Occipital lobe (tissue), 2 donors: ENCODE measurements around the gene CD300H. TPM values are rescaled to one million over a fixed set of nuclear protein-coding genes. Genes with fewer than 3 reads are reported as not detected.
"Not testable (repeated sequence)": the region's sequence is repeated elsewhere in the genome, so short reads cannot be mapped to it uniquely, and the experiment has no call there.

Experiments used
- DNase-seq: peaks from one replicate; lab custom pipeline; 2025; lab: John Stamatoyannopoulos, UW
- total RNA-seq: library from RNA; depleted of rRNA; stranded (reverse); fragments of >200 nt; gene quantifications from one replicate; pipeline ENCODE4 v1.2.3, GENCODE V29; 2014

Gene CD300H
- total RNA-seq, 1 donor from 2014 or later, result not detected

DNA sequence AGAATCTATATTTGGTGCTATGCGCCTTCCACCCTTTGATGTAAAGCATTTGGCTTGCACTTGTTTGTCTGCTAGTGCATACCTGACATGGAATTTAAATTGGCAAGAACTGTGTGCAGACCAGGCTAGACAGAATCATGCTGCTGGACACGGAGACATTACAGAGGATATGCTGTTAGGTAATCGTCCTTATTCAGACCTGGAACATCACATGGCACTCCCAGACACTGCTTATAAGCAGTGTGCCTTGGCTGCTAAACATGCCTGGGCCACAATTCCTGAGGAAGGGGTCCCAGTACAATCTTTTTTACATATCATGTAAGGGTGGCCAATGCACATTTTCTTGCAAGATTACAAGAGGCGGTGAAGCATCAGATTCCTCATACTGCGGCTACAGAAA lies 18.4 kb upstream of the CD300H start:
- DNase-seq, result no peak

- DNase-seq, result no peak
Observed at GRCh38 chr17:74584292-74585060, 17.2 kb upstream of the CD300H start.

DNA sequence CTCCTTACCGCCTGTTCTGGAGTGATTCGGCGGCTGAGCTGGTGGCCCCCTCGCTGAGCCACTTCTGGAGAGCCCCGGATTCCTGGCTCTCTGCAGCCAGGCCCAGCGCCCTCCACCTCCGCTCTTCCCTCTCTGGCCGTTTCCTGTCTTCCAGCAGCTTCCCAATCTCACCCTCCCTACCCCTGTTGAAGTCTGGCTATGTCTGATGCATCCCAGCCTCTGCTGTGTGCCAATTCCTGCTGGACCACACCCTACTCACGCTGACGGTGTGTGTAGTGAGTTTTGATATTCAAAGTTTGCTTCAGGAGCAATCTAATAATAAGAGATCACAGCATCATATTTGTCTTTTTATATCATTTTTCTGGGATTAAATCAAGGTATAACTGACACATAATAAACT lies 15.3 kb upstream of the CD300H start:
- no peak for DNase-seq

- DNase-seq, result no peak
Observed at GRCh38 chr17:74579900-74580299, 12.6 kb upstream of the CD300H start.

DNA sequence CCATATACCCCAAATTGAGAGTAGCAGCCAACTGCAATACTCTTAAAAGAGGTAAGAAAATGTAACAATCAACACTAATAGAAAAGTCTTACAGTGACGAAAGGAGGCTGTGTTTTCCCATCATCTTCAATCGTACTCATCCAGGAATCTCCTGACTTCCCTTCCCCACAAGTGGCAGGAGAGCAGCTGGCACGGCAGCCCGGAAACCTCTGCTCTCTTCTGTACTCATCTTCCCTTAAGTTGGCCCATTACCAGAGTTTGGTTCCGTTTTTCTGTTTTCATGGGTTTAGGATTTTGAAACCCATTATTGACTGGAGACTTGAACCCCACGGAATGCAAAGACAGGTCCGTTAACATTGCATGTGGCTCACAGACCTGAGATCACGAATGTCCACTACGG lies 11.7 kb upstream of the CD300H start:
- DNase-seq, result no peak

- DNase-seq, result no peak
Observed at GRCh38 chr17:74574489-74575142, 7.3 kb upstream of the CD300H start.

GRCh38 chr17:74573635-74574034 lies 6.3 kb upstream of the CD300H start:
- DNase-seq, result not testable (repeated sequence)

DNA sequence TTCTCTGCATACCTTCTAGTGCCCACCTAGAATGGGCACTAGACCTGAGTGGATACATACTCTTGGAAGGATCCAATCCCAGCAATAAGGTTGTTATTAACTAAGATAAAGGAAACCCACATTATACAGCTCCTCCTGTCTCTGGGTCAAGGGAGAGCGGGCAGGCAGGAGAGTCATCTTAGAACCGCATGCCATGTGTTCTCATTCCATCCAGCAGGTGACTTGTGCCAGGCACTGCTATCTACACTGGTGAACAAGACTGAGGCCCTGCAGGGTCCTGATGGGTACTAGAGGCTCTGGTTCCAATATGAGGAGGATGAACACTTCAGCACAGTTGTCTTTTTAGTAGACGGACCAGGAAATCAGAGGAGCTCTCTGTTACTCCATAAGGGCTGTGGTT lies 5.9 kb upstream of the CD300H start:
- no peak for DNase-seq

DNA sequence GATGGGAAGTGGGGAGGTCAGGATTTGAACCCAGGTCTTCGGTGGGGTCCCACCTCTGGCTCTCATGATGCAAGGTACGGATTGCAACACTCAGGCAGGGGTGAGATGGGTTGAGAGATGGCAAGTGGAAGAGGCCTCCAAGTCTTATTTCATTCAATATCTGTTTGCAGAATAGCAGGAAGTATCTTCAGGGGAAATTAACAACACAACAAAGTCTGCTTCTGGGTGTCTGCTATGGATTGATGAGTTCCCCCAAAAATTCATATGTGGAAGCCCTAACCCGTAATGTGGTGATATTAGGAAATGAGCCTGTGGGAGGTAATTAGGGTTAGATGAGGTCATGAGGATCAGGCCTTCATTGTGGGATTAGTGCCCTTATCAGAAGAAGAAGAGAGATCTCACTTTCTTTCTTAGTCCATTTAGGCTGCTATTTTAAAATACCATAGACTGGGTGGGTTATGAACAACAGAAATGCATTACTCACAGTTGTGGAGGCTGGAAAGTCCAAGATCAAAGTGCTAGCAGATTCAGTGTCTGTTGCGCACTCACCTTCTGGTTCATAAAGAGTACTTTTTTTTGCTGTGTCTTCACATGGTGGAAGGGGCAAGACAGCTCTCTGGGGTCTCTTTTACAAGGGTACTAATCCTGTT lies 4.4 kb upstream of the CD300H start:
- DNase-seq, result no peak

DNA sequence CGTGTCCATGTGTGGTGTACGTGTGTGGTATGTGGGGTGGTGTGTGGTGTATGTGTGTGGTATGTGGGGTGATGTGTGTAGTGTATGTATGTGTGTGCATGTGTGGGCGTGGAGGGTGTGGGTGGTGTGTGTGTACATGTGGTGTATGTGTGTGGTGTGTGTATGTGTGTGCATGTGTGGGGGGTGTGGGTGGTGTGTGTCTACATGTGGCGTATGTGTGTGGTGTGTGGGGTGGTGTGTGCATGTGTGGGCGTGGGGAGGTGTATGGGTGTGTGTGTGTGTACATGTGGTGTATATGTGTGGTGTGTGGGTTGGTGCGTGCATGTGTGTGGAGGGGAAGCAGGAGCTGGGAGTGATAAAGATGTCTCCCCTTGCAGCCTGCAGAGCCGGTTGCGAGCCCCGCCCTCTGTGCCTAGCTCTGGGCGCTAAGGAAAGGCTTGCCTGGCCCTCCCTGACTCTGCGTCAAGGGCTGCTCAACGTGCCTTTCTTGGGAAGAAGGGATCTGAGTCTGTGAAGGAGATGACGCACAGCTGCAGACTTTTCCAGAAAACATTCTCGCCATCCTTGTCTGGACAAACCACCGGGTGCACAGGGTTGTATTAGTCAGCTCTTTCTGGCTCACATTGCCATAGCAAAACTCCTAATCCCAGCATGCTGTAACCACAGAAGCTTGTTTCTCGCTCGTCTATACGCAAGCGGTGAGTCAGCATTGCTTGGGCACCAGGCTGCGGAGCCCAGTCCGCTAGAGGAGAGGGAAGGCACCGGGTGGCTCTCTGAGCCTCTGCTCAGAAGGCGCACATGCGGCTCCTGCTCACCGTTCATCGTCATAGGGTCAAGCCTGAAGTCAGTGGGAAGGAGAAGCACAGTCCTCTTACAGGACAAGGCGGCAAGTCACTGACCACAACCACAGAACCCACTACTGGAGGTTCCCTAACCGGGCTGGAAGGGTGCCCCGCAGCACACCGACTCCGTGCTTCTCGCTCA lies 2.0 kb upstream of the CD300H start:
- peak; percentile 52 for DNase-seq

DNA sequence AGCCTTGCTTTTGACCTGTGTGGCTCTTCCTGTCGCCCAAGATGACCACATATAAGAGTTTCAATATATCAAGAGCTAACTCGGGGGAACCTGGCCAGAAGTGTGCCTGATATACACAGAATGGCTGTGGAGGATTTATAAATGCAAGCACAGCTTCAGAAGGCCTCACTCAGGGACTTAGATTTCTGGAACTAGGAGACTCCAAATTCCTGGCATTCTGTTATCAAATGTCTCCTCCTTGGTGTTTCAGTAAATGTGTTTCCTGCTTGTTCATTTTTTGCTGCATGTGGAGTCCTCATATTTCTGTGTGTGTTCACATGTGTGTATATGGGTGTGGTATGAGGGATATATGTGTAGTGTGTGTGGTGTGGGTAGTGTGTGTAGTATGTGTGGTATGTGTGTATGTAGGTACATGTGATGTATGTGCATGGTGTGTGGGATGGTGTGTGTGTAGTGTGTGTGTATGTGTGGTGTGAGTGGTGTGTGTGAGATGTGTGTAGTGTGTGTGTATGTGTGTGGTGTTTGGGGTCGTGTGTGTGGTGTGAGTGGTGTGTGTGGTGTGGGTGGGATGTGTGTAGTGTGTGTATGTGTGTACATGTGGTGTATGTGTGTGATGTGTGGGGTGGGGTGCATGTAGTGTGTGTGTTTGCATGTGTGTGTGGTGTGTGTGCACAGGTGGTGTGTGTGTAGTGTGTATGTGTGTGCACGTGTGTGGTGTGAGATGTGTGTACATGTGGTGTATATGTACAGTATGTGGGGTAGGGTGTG lies 981 bp upstream of the CD300H start:
- no peak for DNase-seq

DNA sequence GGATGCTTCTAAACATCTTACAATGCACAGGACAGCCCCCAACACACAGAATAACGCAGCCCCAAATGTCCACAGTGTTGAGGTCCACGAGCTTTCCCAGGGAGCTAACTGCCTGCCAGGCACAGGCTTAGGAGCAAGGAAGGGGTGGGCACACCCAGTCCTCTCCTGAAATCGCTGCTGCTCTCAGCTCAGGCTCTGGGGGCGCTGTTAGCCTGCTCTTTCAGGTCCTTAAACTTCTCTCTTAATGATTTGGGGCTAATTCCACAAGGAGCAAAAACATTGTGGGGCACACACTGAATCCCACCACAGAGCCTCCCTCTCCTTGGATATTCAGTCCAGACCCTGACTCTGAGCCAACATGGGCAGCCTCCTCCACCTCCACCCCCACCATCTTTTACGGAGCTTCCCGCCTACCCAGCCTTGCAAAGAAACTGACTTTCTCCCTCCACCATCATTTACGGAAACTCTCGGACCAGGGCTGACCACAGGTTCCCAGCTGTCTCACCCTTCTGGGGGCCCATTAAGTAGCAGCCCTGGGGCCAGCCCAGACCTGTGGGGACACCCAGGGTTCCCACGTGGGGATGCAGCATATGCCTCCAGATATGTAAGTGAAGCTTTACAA lies 1.1 kb downstream of the CD300H start:
- no peak for DNase-seq

DNA sequence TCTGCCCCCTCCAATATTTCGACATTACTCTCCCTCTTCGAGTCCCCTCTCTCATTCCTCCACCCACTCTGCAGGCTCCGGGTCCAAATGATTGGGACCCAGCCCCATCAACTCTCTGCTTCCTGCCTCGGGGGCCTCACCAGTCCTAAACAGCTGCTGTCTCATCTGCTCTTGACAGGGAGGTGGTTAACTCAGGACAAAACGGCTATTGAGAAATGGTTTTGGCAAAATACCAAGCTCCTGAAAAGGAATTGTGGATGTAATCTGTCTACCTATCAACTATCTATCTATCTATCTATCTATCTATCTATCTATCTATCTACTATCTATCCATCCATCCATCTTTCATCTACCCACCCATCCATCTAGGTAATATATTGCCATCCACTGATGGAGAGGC lies 2.2 kb downstream of the CD300H start:
- DNase-seq, result no peak

DNA sequence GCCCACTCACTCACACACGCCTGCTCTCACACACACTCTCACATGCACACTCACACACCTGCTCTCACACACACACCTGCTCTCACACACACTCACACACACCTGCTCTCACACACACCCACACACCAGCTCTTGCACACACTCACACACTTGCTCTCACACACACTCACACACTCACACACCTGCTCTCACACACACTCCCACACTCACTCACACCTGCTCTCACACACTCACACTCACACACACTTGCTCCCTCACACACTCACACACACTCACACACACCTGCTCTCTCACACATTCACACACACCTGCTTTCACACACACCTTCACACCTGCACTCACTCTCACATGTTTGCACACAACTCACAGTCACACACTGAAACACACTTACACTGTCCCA lies 4.0 kb downstream of the CD300H start:
- DNase-seq, result no peak

DNA sequence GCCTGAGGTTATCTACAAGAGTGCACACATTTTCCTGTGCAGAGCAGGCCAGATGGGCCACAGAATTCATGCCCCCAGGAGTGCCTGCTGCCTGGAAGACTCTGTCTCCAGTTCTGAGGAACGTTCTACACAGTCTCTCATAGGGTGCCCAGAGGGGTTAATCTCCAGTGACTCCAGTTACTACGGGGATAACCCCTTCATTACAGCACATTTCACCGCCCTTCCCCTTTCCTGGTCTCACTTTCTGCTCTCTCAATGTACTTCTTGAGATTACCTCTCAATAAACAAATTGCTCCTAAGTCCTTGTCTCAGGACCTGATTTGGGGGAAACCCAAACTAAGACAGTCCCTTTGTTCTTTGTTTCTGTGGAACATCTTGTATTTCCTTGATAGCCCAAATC lies 5.7 kb downstream of the CD300H start:
- DNase-seq, result no peak

GRCh38 chr17:74558882-74559519 lies 8.3 kb downstream of the CD300H start:
- DNase-seq, result no peak

- DNase-seq, result not testable (repeated sequence)
Observed at GRCh38 chr17:74558402-74558801, 8.9 kb downstream of the CD300H start.

- no peak for DNase-seq
Observed at GRCh38 chr17:74555427-74555940, 11.8 kb downstream of the CD300H start.

DNA sequence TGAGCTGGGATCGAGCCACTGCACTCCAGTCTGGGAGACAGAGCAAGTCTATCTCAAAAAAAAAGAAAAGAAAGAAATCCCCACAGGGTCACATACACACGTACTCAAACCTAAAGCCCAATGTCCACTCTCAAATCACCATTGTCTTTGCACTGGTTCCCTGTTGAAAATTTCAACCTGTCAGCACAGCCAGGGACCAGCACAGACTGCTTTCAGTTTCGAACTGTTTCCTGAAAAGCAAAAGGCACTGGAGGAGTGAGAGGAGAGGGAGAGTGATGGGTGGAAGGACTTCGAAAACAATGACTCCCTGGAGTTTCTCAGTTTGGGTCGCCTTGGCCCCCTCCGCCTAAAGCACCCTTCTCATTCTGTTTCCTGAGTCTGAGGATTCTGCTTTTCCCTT lies 12.4 kb downstream of the CD300H start:
- no peak for DNase-seq

DNA sequence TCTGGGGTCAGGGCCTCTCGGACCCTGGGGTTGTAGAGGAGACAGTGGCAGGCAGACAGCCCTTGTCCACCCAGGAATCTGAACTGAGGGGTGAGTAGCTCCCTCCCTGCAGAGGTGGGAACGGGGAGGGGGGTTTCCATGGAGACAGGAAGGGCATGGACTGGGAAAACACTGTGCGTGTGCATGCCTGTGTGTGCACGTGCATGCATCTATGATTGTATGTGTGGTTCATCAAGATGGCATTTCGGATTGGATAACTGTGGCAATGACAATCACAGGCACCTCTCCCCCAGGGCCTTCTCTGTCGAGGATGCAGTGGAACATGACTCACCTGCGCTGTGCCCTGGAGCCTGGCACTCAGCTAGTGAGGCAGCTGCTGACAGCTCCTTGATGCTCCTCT lies 15.3 kb downstream of the CD300H start:
- DNase-seq, result no peak
